ENCODE measurements around the gene IRS1.

IRS1 gene

GRCh38 chr2:226792155-226792881 lies 7.3 kb downstream of the IRS1 start:
- no peaks in the 10 kb centered on the region for H3K9me3 ChIP-seq (ENCODE audit: insufficient read depth, low read length, severe bottlenecking)
- DNase-seq, result no peak
- peak overlapping the region; percentile 57 for H3K4me2 ChIP-seq (ENCODE audit: insufficient read depth, low read length)
- no peaks in the 10 kb centered on the region for H3K27me3 ChIP-seq (ENCODE audit: insufficient read depth, low read length, poor library complexity)
- no peak overlapping the region for H3K4me3 ChIP-seq (ENCODE audit: low read depth in 1 of 2, low read length in 2 of 2)
- H3K27ac ChIP-seq (ENCODE audit: low read length), result no peak overlapping the region
- no peak overlapping the region for H2AFZ ChIP-seq (ENCODE audit: low read depth, low read length)
- no peak for ATAC-seq (ENCODE audit: insufficient read depth, low read depth)
- peaks cover 44% of the 10 kb centered on the region for H3K4me1 ChIP-seq (ENCODE audit: insufficient read depth, low read length)
- peaks cover 9% of the 10 kb centered on the region; the same call in 1 of the 2 replicates for H3K36me3 ChIP-seq (ENCODE audit: insufficient read depth, low read length)
- H4K20me1 ChIP-seq (ENCODE audit: insufficient read depth, low read length), result 0 out of 2 replicates have a peak, but pooled peaks cover 9% of the 10 kb centered on the region
- H3K9ac ChIP-seq (ENCODE audit: low read depth, low read length), result no peak overlapping the region
- TF ChIP-seq EZH2 (IDR thresholded peaks at IDR 0.05; ENCODE audit: borderline replicate concordance, low read depth, low read length, severe bottlenecking) (no peak), CTCF (IDR thresholded peaks at IDR 0.05; ENCODE audit: borderline replicate concordance, extremely low read depth, low read length, poor library complexity, severe bottlenecking) (no peak)
- H3K79me2 ChIP-seq (ENCODE audit: insufficient read depth, low read length), result peaks cover 9% of the 10 kb centered on the region

- H3K27ac ChIP-seq (ENCODE audit: low read length), result no peak overlapping the region
- no peaks in the 10 kb centered on the region for H3K27me3 ChIP-seq (ENCODE audit: insufficient read depth, low read length, poor library complexity)
- no peaks in the 10 kb centered on the region for H3K9me3 ChIP-seq (ENCODE audit: insufficient read depth, low read length, severe bottlenecking)
- no peak overlapping the region for H3K9ac ChIP-seq (ENCODE audit: low read depth, low read length)
- H3K4me1 ChIP-seq (ENCODE audit: insufficient read depth, low read length), result peaks cover 37% of the 10 kb centered on the region
- peaks cover 9% of the 10 kb centered on the region; the same call in 1 of the 2 replicates for H3K36me3 ChIP-seq (ENCODE audit: insufficient read depth, low read length)
- H2AFZ ChIP-seq (ENCODE audit: low read depth, low read length), result no peak overlapping the region
- DNase-seq (peak; percentile 55), ATAC-seq (ENCODE audit: insufficient read depth, low read depth) (peak; percentile 71)
- no peak overlapping the region for H3K4me3 ChIP-seq (ENCODE audit: low read depth in 1 of 2, low read length in 2 of 2)
- H4K20me1 ChIP-seq (ENCODE audit: insufficient read depth, low read length), result 0 out of 2 replicates have a peak, but pooled peaks cover 9% of the 10 kb centered on the region
- H3K79me2 ChIP-seq (ENCODE audit: insufficient read depth, low read length), result peaks cover 4% of the 10 kb centered on the region
- H3K4me2 ChIP-seq (ENCODE audit: insufficient read depth, low read length), result no peak overlapping the region
- TF ChIP-seq EZH2 (IDR thresholded peaks at IDR 0.05; ENCODE audit: borderline replicate concordance, low read depth, low read length, severe bottlenecking), result no peak
- TF ChIP-seq CTCF (IDR thresholded peaks at IDR 0.05; ENCODE audit: borderline replicate concordance, extremely low read depth, low read length, poor library complexity, severe bottlenecking), result no peak
Observed at GRCh38 chr2:226791487-226792081, 8.0 kb downstream of the IRS1 start.

GRCh38 chr2:226791056-226791486 lies 8.5 kb downstream of the IRS1 start:
- Histone ChIP-seq H3K4me2 (ENCODE audit: insufficient read depth, low read length) (no peak overlapping the region), H3K36me3 (ENCODE audit: insufficient read depth, low read length) (peaks cover 9% of the 10 kb centered on the region), H3K4me3 (ENCODE audit: low read depth in 1 of 2, low read length in 2 of 2) (no peak overlapping the region), H3K9ac (ENCODE audit: low read depth, low read length) (no peak overlapping the region), H3K79me2 (ENCODE audit: insufficient read depth, low read length) (peaks cover 4% of the 10 kb centered on the region), H4K20me1 (ENCODE audit: insufficient read depth, low read length) (0 out of 2 replicates have a peak, but pooled peaks cover 8% of the 10 kb centered on the region), H2AFZ (ENCODE audit: low read depth, low read length) (no peak overlapping the region), H3K27me3 (ENCODE audit: insufficient read depth, low read length, poor library complexity) (no peaks in the 10 kb centered on the region), H3K4me1 (ENCODE audit: insufficient read depth, low read length) (peaks cover 32% of the 10 kb centered on the region), H3K9me3 (ENCODE audit: insufficient read depth, low read length, severe bottlenecking) (no peaks in the 10 kb centered on the region), H3K27ac (ENCODE audit: low read length) (no peak overlapping the region)
- TF ChIP-seq CTCF (IDR thresholded peaks at IDR 0.05; ENCODE audit: borderline replicate concordance, extremely low read depth, low read length, poor library complexity, severe bottlenecking) (no peak), EZH2 (IDR thresholded peaks at IDR 0.05; ENCODE audit: borderline replicate concordance, low read depth, low read length, severe bottlenecking) (no peak)
- DNase-seq, result no peak
- ATAC-seq (ENCODE audit: insufficient read depth, low read depth), result no peak
